Muscle of back (tissue), 11 donors: ENCODE data around the gene CALHM2. TPM values are rescaled to one million over a fixed set of nuclear protein-coding genes. Genes with fewer than 3 reads are reported as not detected.

Experiments
- DNase-seq, 3 donors: peaks; one replicate each; pipeline versions ENCODE4 v3.0.0 to v3.0.0-alpha.2; 2013
- polyA plus RNA-seq, 10 donors: library from polyadenylated mRNA; unstranded; fragments of 120-200 nt; gene quantifications; one replicate each; pipeline ENCODE4 v1.2.1, GENCODE V29; 2013; ENCODE audit not compliant: insufficient read length in 10 of 10

Gene CALHM2
- polyA plus RNA-seq, 10 donors, result 11.4 to 22.1 (median 17.0) TPM

- no peak for DNase-seq
These were observed 26.5 kb upstream of the CALHM2 start for GRCh38 chr10:103478671-103479070.

GRCh38 chr10:103476046-103476768 is 24.0 kb upstream of the CALHM2 start:
- no peak for DNase-seq

GRCh38 chr10:103475437-103475836 is 23.3 kb upstream of the CALHM2 start:
- DNase-seq, result no peak

GRCh38 chr10:103474077-103474476 is 21.9 kb upstream of the CALHM2 start:
- DNase-seq, result no peak

GRCh38 chr10:103473261-103473671 is 21.1 kb upstream of the CALHM2 start:
- DNase-seq, result peak in 1 of 3 donors; percentile 56

- no peak for DNase-seq
These were observed 19.8 kb upstream of the CALHM2 start for GRCh38 chr10:103472005-103472404.

GRCh38 chr10:103470761-103471653 is 18.8 kb upstream of the CALHM2 start:
- DNase-seq, result peak in 1 of 3 donors; percentile 32

GRCh38 chr10:103469201-103469600 is 17.0 kb upstream of the CALHM2 start:
- DNase-seq, result no peak

GRCh38 chr10:103467406-103467805 is 15.2 kb upstream of the CALHM2 start:
- no peak for DNase-seq

- DNase-seq, result no peak
These were observed 14.6 kb upstream of the CALHM2 start for GRCh38 chr10:103466734-103467133.

- DNase-seq, result no peak
These were observed 13.4 kb upstream of the CALHM2 start for GRCh38 chr10:103465411-103466179.

GRCh38 chr10:103463499-103463898 is 11.3 kb upstream of the CALHM2 start:
- no peak for DNase-seq

GRCh38 chr10:103459615-103460014 is 7.4 kb upstream of the CALHM2 start:
- DNase-seq, result no peak

- no peak for DNase-seq
These were observed 6.5 kb upstream of the CALHM2 start, which contains the start of gene CALHM1 for GRCh38 chr10:103458720-103459119. TSS of gene CALHM1 (minus strand) at chr10:103458900. CDS start at chr10:103458751, 149 bp downstream.

GRCh38 chr10:103457896-103458583 is 5.9 kb upstream of the CALHM2 start:
- no peak for DNase-seq

- DNase-seq, result no peak
These were observed 5.1 kb upstream of the CALHM2 start for GRCh38 chr10:103457176-103457712.

- DNase-seq, result no peak
These were observed 4.0 kb upstream of the CALHM2 start for GRCh38 chr10:103456074-103456660.

GRCh38 chr10:103455235-103455634 is 3.1 kb upstream of the CALHM2 start:
- DNase-seq, result no peak

- no peak for DNase-seq
These were observed 1.9 kb upstream of the CALHM2 start for GRCh38 chr10:103454026-103454425.

- DNase-seq, result no peak
These were observed 498 bp upstream of the CALHM2 start for GRCh38 chr10:103452506-103453230.
